NCI-H1417 (cell line): ENCODE results near the gene ITPRID2.
"Not testable (repeated sequence)": the region's sequence is repeated elsewhere in the genome, so short reads cannot be mapped to it uniquely, and the experiment has no call there.

ENCODE experiments used
- DNase-seq, 3 experiments: peaks; one replicate each; lab custom pipeline; 2025; lab: John Stamatoyannopoulos, UW

The ITPRID2 gene

DNA sequence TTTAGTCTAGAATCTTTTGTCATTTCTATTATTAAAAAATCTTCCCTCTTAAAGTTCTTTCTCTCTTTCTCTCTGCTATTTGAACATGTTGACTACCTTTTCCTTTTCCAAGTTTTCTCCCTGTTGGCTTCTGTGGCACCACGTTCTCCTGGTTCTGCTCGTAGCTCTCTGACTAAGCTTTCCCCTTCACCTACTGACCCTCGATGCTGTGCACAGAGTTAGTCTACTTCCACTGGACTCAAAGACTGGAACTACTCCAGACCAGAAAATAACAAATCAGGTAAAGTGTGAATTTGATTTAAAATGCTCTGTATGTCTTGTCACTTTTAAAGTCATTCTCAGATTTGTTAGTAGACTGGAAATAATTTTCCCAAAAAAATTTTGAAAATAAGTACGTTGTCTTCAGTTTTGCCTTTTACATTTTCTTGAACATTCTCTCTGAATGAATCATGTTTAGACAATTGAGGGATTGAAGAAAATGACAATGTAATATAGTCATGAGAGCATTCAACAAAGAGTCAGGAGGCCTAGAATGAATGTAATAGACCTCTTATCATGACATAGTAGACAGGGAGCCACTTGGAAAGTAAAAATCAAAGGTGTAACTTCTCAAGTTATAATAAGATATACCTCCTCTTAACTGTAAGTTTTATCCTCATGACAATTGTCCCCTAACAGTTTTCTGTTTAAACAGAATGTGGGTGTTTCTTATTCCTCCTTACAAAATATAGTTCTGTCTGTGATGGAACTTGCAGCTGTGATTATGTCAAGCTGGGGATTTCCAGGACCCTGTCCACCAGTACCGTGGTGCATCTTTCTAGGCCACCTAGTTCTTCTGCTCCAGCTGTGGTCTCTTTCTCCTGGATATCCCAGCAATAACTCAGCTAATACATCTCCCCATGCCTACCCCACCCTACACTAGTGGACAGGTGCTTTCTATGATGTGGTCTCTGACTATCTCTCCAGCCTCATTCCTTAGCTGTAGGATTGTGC, 25.5 kb downstream of the ITPRID2 start:
- DNase-seq: no peak

DNA sequence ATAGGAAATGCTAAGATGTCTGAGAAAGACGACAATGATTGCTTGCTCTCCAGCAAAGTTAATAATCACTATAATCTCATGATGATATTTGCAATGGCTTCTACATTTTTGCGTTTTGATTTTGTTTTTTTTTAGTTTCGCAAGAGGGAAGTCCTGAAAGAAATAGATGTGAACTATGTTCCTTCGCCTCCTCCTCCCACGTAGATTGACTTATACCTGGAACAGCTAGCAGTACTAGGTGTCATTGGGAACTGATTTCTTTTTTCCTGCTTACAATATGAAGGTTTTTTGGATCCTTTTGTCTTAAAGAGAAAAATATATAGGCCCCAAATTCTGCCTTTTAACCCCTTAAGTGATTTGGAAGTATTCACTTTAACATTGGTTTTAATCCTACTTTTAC, 26.7 kb downstream of the ITPRID2 start:
- DNase-seq: no peak

GRCh38 chr2:181923121-181923520, 31.6 kb downstream of the ITPRID2 start:
- no peak for DNase-seq

GRCh38 chr2:181924336-181924735, 32.8 kb downstream of the ITPRID2 start:
- no peak for DNase-seq

DNA sequence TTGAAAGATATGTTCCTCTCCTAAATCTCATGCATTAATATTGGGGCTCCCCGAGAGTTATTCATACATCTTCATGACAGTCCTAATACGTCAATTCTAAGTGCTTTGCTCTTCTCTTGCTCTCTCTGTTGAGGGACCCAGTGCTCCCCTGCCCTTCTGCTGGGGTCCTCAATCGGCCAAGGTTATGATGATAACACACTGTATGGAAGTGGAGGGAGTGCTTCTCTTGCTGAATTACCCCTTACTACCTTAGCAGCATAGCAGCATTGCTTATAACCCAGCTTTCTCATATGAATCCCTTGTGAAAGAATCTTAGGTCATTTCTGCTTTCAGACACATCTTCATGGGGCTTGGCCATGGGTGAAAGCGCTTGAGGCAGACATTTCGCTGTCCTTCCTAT, 43.2 kb downstream of the ITPRID2 start:
- no peak for DNase-seq

GRCh38 chr2:181937473-181937872, 45.9 kb downstream of the ITPRID2 start:
- DNase-seq: no peak

- no peak for DNase-seq
Observed at GRCh38 chr2:181943411-181944124, 52.0 kb downstream of the ITPRID2 start.

- DNase-seq: no peak
Observed at GRCh38 chr2:181944164-181944913, 52.8 kb downstream of the ITPRID2 start.

DNA sequence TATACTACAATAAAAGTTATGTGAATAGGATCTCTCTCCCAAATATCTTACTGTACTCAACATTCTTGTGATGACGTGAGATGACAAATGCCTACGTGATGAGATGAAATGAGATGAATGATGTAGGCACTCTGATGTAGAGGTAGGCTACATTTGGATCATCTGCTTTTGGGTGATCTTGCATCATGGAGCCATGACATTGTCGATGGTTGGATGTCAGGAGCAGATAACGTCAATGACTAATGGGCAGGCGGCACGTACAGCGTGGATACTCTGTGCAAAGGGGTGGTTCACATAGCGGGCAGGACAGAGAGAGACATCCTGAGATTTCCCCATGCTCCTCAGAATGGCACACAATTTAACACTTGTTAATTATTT, 53.4 kb downstream of the ITPRID2 start:
- no peak for DNase-seq

DNA sequence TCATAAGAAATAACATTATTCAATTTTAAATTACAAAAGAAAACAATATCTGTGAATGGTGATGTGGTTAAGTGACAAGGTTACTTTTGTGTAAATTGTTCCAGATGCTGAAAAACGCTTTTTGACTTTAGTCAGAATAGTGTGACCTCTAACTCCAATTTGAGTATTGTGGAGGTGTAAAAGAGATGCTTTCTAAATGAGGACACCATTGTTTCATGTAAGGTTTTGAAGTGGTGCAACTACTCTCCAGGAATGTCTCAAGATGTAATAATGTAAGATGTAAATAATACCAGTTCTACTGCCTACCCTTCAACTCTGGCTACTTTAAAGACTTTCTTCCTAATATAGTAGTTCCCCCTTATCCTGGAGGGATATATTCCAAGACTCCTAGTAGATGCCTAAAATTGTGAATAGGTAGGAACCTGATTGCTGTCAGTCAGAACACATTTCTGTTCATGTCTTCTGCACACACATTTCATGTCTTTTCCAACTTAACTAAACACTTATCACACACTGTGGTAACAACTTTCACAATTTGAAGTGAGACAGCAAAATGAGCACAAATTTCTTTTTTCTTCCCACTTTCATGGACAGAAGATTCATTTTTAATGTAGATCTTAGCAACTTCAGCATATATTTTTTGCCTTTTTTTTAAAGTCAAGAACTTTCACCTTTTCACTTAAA, 55.1 kb downstream of the ITPRID2 start:
- DNase-seq: no peak

GRCh38 chr2:181947273-181947672, 55.7 kb downstream of the ITPRID2 start:
- DNase-seq: no peak

- DNase-seq: no peak
Observed at GRCh38 chr2:181948227-181948626, 56.7 kb downstream of the ITPRID2 start.

DNA sequence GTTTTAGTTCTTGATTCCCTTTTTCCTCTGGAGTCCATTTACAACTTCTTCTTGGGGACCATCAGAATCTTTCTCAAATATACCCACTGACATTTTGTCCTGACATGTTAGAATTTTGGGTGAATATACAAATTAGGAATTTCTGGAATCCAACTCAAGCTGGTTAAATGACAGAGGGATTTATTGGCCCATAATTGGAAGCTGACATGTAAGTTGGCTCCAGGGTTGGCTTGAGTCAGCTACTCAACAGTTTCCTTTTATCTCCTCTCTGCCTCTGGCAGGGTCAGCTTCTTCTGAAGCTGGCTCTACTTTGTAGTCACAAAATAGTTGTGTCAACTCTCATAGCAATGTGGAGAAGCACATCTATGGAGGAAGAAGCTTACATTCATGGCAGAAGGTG, 57.5 kb downstream of the ITPRID2 start:
- no peak for DNase-seq

- no peak for DNase-seq
Observed at GRCh38 chr2:181952404-181953226, 61.1 kb downstream of the ITPRID2 start.

DNA sequence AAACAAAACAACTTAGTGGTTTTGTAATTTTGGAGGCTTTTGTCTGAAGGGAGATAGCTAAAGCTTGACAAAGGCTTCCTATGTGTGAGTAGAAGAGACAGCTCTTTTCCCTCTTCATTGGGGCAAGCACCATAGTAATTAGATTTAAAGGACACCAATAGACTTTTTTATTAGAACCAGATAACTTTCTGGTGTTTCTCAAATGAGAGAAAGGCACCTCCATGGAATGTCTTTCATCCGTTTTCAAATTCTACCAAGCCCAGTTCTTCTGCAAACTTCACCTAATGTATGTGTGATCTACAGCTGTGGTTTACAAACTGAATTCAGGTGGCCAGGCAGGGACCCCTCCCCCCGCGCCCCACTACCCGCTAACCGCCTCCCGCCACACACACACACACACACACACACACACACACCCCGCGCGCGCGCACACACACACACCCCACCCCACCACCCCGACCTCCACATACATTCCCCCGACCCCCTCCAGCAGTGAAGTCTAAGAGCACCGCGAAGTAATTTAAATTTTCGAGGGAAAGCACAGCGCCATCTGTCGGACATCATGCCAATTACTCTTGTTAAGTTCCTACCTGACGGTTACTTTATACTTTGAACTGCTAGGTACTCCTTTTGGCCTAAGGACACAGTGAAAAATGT, 62.5 kb downstream of the ITPRID2 start:
- DNase-seq: no peak

DNA sequence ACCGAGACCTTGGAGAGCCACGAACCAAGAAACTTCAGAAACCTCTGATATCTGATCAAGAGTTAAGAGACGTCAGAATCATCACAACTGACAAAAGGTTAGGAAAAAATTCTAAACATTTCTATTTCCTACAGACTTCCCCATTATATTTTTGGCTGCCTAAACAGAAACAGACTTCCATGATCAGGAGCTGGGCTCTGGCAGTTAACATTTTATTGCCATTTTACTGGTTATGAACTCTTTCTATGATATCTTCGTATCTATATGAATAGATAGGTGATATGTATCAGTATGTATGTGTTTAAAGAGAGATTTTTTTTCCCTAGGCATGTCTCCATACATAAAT, 63.0 kb downstream of the ITPRID2 start:
- no peak for DNase-seq

DNA sequence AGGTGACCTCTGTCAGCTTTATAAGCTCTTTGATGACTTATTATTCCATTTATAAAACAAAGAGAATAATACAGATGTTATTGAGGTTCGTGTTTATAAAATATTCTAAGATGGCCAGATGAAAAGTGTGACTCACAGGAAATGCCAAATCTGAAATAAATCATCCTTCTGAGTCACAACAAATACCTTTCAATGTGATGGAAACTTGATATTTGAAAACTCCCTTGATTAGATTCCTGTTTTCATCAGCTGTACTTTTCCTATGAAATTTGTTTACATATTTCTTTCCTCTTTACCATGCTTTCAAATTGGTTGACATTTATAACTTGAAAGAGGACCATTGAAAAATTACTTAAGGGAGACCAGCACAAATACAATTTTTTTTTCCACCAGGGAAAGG, 63.5 kb downstream of the ITPRID2 start:
- DNase-seq: peak in 1 of 3 experiments; percentile 35

GRCh38 chr2:181955866-181956265, 64.3 kb downstream of the ITPRID2 start:
- not testable (repeated sequence) for DNase-seq

GRCh38 chr2:181957668-181958067, 66.1 kb downstream of the ITPRID2 start:
- no peak for DNase-seq

GRCh38 chr2:181958726-181959125, 67.2 kb downstream of the ITPRID2 start:
- no peak for DNase-seq

DNA sequence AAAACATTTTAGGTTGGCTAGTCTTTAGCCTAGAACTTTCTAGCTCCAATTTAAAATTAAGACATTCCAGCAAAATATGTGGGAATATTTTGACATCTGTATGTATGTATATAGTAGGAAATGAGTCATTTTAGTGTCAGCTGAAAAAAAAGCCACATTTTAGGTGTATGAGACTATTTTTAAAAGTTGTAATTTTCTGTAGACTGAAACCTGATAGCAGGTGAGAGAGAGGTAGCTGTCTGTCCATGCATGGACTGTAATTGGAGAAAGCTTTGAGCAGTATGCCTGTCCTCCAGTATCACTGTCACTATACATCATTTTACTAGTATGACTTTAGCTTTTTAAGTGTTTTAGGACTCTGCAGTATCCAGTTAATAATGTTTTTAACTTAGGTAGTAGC, 68.0 kb downstream of the ITPRID2 start:
- DNase-seq: no peak
